Activated CD4-positive, alpha-beta T cell treated with anti-CD3 and anti-CD28 coated beads, Interleukin-2, amount 10 ng/mL, durations not matched to agents 24 days and 14 days (primary cell): ENCODE measurements around the gene KCTD19. TPM values are rescaled to one million over a fixed set of nuclear protein-coding genes. Genes with fewer than 3 reads are reported as not detected.

ENCODE experiments used
- DNase-seq: peaks from one replicate; pipeline ENCODE4 v3.0.0; 2022
- H3K27ac Mint-ChIP-seq: one replicate; pipeline ENCODE4 v1.8.0; 2022; ENCODE audit warnings: mild to moderate bottlenecking, mixed read lengths
- H3K27me3 Mint-ChIP-seq: one replicate; pipeline ENCODE4 v1.8.0; 2022; ENCODE audit warnings: mixed read lengths
- H3K36me3 Mint-ChIP-seq: one replicate; pipeline ENCODE4 v1.8.0; 2022; ENCODE audit warnings: low read depth, mild to moderate bottlenecking, mixed read lengths
- H3K4me1 Mint-ChIP-seq: one replicate; pipeline ENCODE4 v1.8.0; 2021; ENCODE audit warnings: mixed read lengths
- H3K4me3 Mint-ChIP-seq: one replicate; pipeline ENCODE4 v1.8.0; 2022; ENCODE audit warnings: mild to moderate bottlenecking, moderate library complexity, mixed read lengths
- H3K9me3 Mint-ChIP-seq: one replicate; pipeline ENCODE4 v1.8.0; 2021; ENCODE audit warnings: mixed read lengths
- intact Hi-C: fragments of 100-400 bp; cut with micrococcal nuclease; formaldehyde crosslinking; loops from one replicate; pipeline ENCODE4 v1.15.1; 2023
- total RNA-seq: library from RNA; stranded (reverse); gene quantifications from 2 replicates; pipeline ENCODE4 v1.2.3, GENCODE V29; 2022

KCTD19 gene
- total RNA-seq, 1 donor from 2014 or later = 1.0 TPM

DNA sequence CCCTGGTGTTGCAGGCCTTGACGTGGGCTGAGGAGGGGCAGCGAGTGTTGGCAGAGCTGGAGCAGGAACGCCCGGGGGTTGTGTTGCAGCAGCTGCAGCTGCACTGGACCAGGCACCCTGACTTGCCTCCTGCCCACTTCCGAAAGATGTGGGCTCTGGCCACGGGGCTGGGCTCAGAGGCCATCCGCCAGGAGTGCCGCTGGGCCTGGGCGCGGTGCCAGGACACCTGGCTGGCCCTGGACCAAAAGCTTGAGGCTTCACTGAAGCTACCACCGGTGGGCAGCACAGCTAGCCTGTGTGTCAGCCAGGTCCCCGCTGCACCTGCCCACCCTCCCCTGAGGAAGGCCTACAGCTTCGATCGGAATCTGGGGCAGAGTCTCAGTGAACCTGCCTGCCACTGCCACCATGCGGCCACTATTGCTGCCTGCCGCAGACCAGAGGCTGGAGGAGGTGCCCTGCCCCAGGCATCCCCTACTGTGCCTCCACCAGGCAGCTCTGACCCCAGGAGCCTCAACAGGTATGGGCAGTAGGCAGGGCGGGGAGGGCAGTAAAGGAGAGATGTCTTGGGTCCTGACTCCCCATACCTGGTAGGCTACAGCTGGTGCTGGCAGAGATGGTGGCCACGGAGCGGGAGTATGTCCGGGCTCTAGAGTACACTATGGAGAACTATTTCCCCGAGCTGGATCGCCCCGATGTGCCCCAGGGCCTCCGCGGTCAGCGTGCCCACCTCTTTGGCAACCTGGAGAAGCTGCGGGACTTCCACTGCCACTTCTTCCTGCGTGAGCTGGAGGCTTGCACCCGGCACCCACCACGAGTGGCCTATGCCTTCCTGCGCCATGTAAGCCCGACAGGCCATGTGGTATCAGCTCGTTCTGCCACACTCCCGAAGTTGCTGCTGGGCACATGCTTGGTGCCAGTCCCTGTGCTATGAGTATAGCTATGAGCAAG, 41.6 kb downstream of the KCTD19 start:
- no peak overlapping the region for H3K4me3 Mint-ChIP-seq
- intact Hi-C loops = no loop called here
- no peak overlapping the region for H3K27ac Mint-ChIP-seq
- H3K4me1 Mint-ChIP-seq = peaks cover 4% of the 10 kb centered on the region
- H3K9me3 Mint-ChIP-seq = no peaks in the 10 kb centered on the region
- H3K36me3 Mint-ChIP-seq = peaks cover 10% of the 10 kb centered on the region
- H3K27me3 Mint-ChIP-seq = no peaks in the 10 kb centered on the region
- DNase-seq = no peak

DNA sequence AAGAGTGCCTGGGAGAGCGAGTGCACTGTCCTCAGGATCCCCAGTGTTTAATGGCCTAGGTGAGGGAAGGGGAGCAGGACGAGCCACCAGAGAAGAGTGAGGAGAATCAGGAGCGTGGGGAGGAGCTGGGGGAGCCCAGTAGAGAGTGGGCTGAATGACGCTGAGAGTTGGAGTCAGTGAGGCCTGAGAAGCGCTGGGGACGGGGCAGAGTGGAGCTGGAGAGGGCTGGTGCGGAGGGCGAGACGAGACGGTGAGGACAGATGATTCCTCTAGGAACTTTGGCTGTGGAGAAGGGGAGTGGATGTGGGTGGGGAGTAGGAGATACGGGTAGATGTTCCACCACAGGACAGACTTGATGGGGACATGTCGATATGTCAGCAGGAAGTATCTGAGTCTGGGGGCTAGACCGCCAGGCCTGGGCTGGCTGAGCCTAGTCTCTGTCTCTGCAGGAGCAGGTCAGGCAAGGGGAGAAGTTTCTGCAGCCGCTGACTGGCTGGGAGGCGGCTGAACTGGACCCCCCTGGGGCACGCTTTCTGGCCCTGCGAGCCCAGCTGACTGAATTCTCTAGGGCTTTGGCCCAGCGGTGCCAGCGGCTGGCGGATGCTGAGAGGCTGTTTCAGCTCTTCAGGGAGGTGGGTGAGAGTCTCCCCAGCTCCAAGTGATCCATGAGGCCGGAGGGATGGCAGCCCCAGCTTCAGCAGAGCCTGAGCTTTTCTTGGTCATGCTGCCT, 42.5 kb downstream of the KCTD19 start:
- no peaks in the 10 kb centered on the region for H3K9me3 Mint-ChIP-seq
- no peak overlapping the region for H3K4me3 Mint-ChIP-seq
- no peaks in the 10 kb centered on the region for H3K27me3 Mint-ChIP-seq
- H3K4me1 Mint-ChIP-seq = peaks cover 2% of the 10 kb centered on the region
- intact Hi-C loops = no loop called here
- H3K27ac Mint-ChIP-seq = no peak overlapping the region
- DNase-seq = no peak
- H3K36me3 Mint-ChIP-seq = peaks cover 10% of the 10 kb centered on the region

DNA sequence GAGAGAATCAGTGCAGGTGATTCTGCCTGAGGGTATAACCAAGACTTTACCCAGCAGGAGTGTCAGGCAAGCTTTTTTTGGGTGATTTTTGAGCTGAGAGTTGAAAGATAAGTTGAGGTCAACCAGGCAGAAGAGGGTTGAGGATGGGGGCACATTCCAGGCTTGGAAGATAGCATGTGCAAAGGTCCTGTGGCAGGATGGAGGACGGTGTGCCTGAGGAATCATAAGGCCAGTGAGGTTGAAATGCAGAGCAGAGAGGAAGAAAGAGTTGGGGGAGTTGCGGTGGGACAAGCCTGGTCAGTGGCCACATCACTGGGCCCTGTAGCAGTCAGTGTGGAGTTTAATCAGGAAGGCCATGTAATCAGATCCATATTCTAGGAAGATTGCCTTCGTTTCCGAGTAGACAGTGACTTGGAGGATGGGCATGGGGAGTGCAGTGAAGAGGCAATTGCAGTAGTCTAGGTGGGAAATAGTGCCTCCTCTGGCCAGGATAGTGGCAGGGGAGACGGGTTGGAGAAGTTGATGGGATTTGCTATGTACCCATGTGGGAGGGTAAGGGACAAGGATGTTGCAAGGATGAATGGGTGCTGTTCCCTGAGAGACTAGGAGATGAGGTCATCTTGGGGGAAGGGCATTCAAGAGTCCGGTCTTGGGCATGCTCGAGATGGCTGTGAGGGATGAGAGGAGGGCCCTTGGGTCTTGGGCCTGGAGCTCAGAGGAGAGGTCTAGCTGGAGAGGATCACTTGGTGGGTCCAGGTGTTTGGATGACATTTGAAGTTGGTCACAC, 43.3 kb downstream of the KCTD19 start:
- no peaks in the 10 kb centered on the region for H3K27me3 Mint-ChIP-seq
- H3K9me3 Mint-ChIP-seq = no peaks in the 10 kb centered on the region
- peaks cover 10% of the 10 kb centered on the region for H3K36me3 Mint-ChIP-seq
- no peak for DNase-seq
- H3K4me3 Mint-ChIP-seq = no peak overlapping the region
- intact Hi-C loops = no loop called here
- H3K4me1 Mint-ChIP-seq = peaks cover 4% of the 10 kb centered on the region
- H3K27ac Mint-ChIP-seq = no peak overlapping the region

DNA sequence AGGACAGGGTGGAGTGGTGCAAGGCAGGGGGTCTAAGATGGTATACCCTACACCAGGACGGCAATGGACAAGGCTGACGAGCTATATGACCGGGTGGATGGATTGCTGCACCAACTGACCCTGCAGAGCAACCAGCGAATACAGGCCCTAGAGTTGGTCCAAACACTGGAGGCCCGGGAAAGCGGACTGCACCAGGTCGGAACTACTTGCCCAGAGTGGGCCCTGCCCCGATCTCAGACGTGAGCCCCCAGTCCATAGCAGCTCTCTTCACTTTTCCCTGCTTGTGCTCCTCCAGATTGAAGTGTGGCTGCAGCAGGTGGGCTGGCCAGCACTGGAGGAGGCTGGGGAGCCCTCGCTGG, 44.1 kb downstream of the KCTD19 start:
- Mint-ChIP-seq H3K27ac (no peak overlapping the region), H3K27me3 (no peaks in the 10 kb centered on the region), H3K4me3 (no peak overlapping the region), H3K9me3 (no peaks in the 10 kb centered on the region), H3K4me1 (peaks cover 9% of the 10 kb centered on the region), H3K36me3 (peaks cover 13% of the 10 kb centered on the region)
- intact Hi-C loops = no loop called here
- no peak for DNase-seq

DNA sequence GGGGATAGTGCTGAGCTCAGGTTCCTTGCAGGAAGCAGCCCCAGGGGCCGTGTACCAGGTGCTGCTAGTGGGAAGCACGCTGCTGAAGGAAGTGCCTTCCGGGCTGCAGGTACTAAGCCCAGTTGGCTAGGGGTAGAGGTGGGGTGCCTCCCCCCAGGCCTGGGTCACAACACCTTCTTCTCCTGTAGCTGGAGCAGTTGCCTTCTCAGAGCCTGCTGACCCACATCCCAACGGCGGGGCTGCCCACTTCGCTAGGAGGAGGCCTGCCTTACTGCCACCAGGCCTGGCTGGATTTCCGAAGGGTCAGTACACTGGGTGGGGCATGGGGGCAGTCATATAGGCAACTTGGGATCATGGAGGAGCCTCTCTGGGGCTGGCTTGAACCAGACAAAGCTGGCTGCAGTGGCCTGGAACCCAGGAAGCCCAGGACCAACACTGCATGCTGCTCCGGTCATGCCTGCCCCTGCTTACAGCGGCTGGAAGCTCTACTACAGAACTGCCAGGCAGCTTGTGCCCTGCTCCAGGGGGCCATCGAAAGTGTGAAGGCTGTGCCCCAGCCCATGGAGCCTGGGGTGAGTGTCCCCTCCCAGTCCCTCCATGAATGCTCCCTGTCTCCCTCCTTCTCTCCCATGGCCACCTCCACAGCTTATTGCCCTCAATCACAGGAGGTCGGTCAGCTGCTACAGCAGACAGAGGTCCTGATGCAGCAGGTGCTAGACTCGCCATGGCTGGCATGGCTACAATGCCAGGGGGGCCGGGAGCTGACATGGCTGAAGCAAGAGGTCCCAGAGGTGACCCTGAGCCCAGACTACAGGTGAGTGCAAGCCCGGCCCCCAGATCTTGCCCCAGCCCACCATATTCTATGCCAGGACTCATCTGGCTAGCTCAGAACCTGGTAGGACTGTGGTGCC, 44.8 kb downstream of the KCTD19 start:
- peaks cover 18% of the 10 kb centered on the region for H3K36me3 Mint-ChIP-seq
- no peak for DNase-seq
- peaks cover 11% of the 10 kb centered on the region for H3K4me1 Mint-ChIP-seq
- H3K4me3 Mint-ChIP-seq = no peak overlapping the region
- intact Hi-C loops = no loop called here
- H3K27me3 Mint-ChIP-seq = no peaks in the 10 kb centered on the region
- H3K9me3 Mint-ChIP-seq = no peaks in the 10 kb centered on the region
- no peak overlapping the region for H3K27ac Mint-ChIP-seq

DNA sequence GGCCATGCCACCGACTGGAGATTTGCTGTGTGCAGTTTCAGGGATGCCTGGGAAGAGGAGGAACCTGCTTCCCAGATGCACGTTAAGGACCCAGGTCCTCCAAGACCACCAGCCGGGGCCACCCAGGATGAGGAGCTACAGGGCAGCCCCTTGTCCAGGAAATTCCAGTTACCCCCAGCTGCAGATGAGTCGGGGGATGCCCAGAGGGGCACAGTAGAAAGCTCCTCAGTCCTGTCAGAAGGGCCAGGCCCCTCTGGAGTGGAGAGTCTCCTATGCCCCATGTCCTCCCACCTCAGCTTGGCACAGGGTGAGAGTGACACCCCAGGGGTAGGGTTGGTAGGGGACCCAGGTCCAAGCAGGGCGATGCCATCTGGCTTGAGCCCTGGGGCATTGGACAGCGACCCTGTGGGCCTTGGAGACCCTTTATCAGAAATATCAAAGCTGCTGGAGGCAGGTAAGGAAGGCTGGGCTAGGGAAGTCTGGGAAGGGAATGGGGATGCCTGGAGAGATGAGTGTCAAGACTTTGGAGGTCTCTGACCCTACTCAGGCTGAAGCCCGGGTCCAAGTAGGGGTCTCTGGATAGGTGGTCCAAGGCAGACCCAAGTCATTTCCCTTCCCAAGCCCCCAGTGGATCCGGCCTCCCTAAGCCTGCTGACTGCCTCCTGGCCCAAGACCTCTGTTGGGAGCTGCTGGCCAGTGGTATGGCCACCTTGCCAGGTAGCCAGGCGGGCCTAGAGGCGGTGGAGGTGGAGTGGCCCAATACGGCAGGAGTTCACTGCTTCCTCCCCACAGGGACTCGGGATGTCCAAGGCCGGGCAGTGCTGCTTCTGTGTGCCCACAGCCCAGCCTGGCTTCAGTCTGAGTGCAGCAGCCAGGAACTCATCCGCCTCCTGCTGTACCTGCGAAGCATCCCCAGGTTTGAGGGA, 46.2 kb downstream of the KCTD19 start:
- no peak for DNase-seq
- Mint-ChIP-seq H3K36me3 (peaks cover 21% of the 10 kb centered on the region), H3K27ac (peak overlapping the region; percentile 74), H3K4me3 (peak overlapping the region; percentile 72), H3K4me1 (peaks cover 16% of the 10 kb centered on the region), H3K27me3 (no peaks in the 10 kb centered on the region), H3K9me3 (no peaks in the 10 kb centered on the region)
- intact Hi-C loops = no loop called here

DNA sequence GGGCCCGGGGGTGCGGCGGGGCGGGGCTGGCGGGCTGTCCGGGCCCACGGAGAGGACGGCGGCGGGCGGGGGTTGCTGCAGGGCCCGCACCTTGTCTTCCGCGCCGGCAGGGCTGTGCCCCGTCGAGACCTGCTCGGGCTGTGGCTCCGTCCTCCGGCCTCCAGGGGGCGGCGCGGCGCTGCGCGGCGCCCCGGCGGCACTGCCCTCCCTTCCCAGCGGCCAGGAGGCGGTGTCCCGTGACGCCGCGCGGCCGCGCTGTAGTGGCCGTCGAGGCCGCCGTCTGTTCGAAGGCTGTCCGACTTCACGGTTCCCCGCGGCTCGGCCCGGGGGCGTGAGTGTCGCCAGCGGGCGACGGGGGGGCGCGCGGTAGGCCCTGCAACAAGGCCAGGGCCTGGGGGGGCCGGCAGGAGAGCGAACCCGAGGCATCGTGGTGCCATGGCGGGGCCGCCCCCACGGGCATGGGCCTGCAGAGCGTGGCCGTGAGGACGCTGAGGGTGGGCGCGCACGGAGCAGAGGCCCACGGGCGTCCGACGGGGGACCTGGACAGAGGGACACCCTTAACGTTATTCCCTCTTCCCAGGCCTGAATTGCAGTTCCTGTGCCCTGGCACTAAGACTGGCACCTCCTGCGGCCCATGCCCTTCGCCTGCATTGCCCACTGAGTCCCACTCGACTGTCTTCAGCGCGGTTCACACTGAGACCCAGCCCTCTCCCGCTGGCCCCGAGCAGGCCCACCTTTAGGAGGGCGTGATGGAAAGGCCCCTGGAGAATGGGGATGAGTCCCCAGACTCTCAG, 47.0 kb downstream of the KCTD19 start, which contains the start of gene PLEKHG4:
PLEKHG4 (plus strand) TSS at position 237 of the 794 bp plus-strand sequence; CDS start at position 750, 513 bp downstream.
- intact Hi-C loops = loop anchor here (1.0 to 5.0 kb wide), 4 partner anchors 32 to 118 kb away; partner anchors contain the start of gene FHOD1
- peak; percentile 95 for DNase-seq
- Mint-ChIP-seq H3K4me1 (peaks cover 18% of the 10 kb centered on the region), H3K9me3 (no peaks in the 10 kb centered on the region), H3K27me3 (no peaks in the 10 kb centered on the region), H3K36me3 (peaks cover 24% of the 10 kb centered on the region), H3K4me3 (peak within 1 kb of the TSS; percentile 89), H3K27ac (peak within 1 kb of the TSS; percentile 90)

DNA sequence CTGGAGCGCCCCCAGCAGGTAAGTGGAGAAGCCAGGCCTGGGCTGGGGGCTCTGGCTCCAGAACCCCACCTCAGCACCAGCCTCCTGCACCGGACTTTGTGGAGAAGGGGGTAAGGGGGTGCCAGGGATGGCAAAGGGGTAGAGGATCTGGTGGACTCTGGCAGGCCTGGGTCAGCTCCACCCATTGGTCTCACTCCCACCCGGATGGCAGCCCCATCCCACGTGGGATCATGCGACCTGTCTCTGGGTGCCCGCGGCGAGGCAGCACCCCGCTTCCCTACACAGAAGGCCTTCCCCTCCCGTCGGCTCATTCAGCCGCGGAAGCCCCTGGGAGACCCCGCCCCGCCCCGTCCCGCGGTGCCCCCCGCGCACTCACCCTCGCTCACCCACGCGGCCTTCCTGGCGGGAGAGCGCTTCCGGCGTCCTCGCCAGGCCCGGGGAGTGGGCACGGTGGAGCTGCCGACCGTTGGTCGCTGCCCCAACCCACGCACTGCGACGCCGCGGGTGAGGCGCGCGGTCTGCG, 47.7 kb downstream of the KCTD19 start:
- no peaks in the 10 kb centered on the region for H3K9me3 Mint-ChIP-seq
- H3K36me3 Mint-ChIP-seq = peaks cover 24% of the 10 kb centered on the region
- H3K4me1 Mint-ChIP-seq = peaks cover 18% of the 10 kb centered on the region
- intact Hi-C loops = loop anchor here (1.0 to 5.0 kb wide), 4 partner anchors 32 to 118 kb away; partner anchors contain the start of gene FHOD1
- peak; percentile 88 for DNase-seq
- peak overlapping the region; percentile 89 for H3K4me3 Mint-ChIP-seq
- H3K27ac Mint-ChIP-seq = peak overlapping the region; percentile 90
- no peaks in the 10 kb centered on the region for H3K27me3 Mint-ChIP-seq

DNA sequence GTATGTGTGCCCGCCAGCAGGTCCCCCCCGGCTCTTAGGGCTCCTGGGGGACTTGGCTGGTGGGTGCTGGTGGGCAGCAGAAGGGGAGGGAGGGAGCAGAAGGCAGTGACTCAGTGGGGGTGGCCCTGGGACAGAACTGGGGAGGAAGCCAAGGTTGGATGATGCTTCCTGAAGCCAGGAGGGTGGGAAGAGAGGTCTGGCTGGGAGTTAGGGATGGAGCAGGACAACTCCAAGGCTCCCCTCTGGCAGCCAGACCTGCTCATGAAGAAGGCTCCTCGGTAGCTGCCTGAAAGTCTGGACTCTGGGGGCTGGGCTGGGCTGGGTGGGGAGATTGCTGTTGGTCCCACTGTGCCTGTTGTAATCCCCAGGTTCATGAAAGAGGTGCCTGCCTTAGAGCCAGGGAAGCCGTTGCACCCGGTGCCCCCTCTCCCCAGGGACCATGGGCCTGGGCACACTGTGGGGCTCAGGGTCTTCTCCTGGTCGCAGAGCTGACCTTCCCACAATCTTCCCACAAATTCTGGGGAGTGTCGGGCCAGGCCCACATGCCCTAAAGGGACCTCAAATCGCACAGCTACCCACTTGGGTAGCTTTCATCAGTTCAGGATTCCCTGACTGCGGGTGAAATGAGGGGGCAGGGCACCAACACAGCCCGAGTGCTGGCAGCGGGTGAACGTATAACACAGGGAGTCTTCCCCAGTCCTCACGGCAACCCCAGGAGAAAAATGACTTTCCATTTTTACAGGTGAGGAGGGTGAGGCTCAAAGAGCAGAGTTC, 48.4 kb downstream of the KCTD19 start:
- DNase-seq = no peak
- Mint-ChIP-seq H3K4me1 (peaks cover 18% of the 10 kb centered on the region), H3K9me3 (no peaks in the 10 kb centered on the region), H3K27ac (peak overlapping the region; percentile 90), H3K27me3 (no peaks in the 10 kb centered on the region), H3K36me3 (peaks cover 24% of the 10 kb centered on the region), H3K4me3 (peak overlapping the region; percentile 89)
- intact Hi-C loops = loop anchor here (2.0 to 5.0 kb wide), 3 partner anchors 31 to 119 kb away; partner anchors contain the start of gene FHOD1

DNA sequence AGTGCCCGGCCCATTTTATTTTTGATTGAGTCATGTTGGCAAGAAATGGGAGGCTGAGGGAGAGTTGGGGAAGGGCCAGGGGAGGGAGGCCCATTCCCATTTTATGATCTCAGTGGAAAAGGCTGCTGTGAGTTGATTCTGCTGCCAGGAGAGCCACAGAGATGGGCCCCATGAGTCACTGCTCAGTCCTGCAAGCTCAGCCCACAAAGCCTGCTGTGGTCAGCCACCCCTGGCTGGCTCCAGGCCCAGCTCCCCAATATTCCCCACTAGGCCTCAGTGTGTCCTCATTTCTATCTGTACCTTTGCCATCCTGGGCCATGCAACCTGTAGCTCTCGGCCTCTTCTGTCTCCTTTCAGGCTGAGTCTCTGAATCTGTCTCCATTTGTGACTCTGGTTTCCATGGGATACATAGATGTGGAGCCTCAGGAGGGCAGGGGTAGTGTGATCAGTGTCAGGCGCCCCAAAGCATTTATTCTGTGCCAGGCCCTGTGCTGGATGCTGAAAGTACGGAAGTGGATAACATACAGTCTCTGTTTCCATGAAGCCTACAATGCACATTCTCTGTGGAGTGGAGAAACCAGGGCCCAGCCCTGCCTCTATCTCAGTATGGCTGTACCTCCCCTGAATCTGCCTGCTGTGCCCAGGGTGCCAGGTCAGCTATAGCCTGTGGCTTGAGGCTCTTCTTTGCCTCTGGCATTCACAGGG, 49.1 kb downstream of the KCTD19 start:
- Mint-ChIP-seq H3K27me3 (no peaks in the 10 kb centered on the region), H3K9me3 (no peaks in the 10 kb centered on the region), H3K36me3 (peaks cover 21% of the 10 kb centered on the region), H3K4me1 (peaks cover 18% of the 10 kb centered on the region), H3K27ac (peak overlapping the region; percentile 87), H3K4me3 (peak overlapping the region; percentile 89)
- no peak for DNase-seq
- intact Hi-C loops = loop anchor here (5.0 kb wide), 2 partner anchors 70 to 120 kb away; no protein-coding TSS in a partner anchor
